Measurements from ENCODE around the gene HIC1. TPM values are rescaled to one million over a fixed set of nuclear protein-coding genes. Genes with fewer than 3 reads are reported as not detected.

HIC1 gene
- total and polyA plus RNA-seq, 9 of the 15 experiments (the other 6 are each of a cell fraction or from before 2014, with no cell fraction given) = 0.01 to 2.5 (median 0.18) TPM

DNA sequence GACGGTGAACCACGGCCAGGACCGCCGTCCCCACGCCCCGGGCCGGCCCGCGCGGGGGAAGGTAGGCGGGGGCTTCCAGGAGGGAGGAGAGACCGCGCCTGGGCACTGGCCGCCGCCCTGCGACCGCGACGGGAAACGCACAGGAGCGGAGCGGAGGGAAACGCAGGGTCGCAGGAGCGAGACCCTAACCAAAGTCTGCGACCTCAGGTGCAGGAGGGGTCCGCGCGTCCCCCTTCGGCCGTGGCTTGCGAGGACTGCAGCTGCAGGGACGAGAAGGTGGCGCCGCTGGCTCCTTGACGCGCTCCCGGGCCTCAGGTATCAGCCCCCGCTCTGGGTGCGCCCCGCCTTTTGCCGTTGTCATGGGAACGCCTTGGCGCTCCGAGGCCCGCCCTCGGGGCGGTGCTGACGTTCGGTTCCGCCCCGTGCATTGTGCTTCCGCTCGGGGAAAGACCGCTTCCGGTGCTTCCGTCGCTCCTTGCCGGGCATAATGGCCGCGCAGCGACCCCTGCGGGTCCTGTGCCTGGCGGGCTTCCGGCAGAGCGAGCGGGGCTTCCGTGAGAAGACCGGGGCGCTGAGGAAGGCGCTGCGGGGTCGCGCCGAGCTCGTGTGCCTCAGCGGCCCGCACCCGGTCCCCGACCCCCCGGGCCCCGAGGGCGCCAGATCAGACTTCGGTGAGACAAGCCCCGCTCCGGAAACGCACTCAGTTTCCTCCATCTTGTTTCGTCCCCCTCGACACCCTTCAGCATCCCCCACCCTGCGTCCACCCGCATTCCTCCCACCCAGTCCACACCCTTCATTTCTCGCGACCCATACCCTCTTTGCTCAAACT is 13.1 kb upstream of the HIC1 start, which contains the start of gene OVCA2 (continued):
- TF ChIP-seq CREB1 (IDR thresholded peaks at IDR 0.05) (peak; percentile 66), CREB1 (CRISPR knock-in tag; IDR thresholded peaks at IDR 0.05) (peak; percentile 62), RHOXF2B (CRISPR knock-in tag; conservative IDR thresholded peaks at IDR 0.05) (no peak), SIRT6 (IDR thresholded peaks at IDR 0.05; ENCODE audit: low read depth, low read length) (no peak), ZNF644 (tag; IDR thresholded peaks at IDR 0.05; ENCODE audit: low read depth) (no peak), RAD21 (CRISPR knock-in tag; conservative IDR thresholded peaks at IDR 0.05 in 1 of 2, IDR thresholded peaks at IDR 0.05 in 1 of 2) (peak in 1 of 2 experiments; percentile 43; a peak in 3 of 4 replicates), RBFOX2 (IDR thresholded peaks at IDR 0.05; ENCODE audit: low read depth, low read length) (peak; percentile 92), POLR2G (IDR thresholded peaks at IDR 0.05; ENCODE audit: low read depth, low read length) (peak; percentile 94), ZKSCAN1 (IDR thresholded peaks at IDR 0.05; ENCODE audit: low read depth, low read length) (0 out of 2 replicates have a peak, but pooled peaks have one; percentile 25), SIN3A (IDR thresholded peaks at IDR 0.05; ENCODE audit: borderline replicate concordance in 2 of 2, control insufficient read depth in 1 of 2, low read depth in 2 of 2, low read length in 2 of 2) (no peak), SP1 (CRISPR knock-in tag; IDR thresholded peaks at IDR 0.05) (peak; percentile 97), TBP (optimal IDR thresholded peaks at IDR 0.05; ENCODE audit: low read depth, low read length) (peak; percentile 81), NONO (IDR thresholded peaks at IDR 0.05; ENCODE audit: low read depth in 2 of 2, low read length in 1 of 2) (peak; percentile 47 to 81; a peak in 2 of 4 replicates), YY1 (IDR thresholded peaks at IDR 0.05; ENCODE audit: borderline replicate concordance in 1 of 3, control insufficient read depth in 1 of 3, extremely low read depth in 1 of 3, insufficient read depth in 3 of 3, insufficient read length in 1 of 3, insufficient replicate concordance in 2 of 3, low read depth in 1 of 3, low read length in 2 of 3) (peak; percentile 78 to 98 (median 97)), ATF7 (IDR thresholded peaks at IDR 0.05) (peak; percentile 59; the same call in 1 of the 2 replicates)
- TF ChIP-seq, protein P1, sequence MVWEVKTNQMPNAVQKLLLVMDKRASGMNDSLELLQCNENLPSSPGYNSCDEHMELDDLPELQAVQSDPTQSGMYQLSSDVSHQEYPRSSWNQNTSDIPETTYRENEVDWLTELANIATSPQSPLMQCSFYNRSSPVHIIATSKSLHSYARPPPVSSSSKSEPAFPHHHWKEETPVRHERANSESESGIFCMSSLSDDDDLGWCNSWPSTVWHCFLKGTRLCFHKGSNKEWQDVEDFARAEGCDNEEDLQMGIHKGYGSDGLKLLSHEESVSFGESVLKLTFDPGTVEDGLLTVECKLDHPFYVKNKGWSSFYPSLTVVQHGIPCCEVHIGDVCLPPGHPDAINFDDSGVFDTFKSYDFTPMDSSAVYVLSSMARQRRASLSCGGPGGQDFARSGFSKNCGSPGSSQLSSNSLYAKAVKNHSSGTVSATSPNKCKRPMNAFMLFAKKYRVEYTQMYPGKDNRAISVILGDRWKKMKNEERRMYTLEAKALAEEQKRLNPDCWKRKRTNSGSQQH (CRISPR knock-in tag; IDR thresholded peaks at IDR 0.05) = peak; percentile 8; the same call in 1 of the 2 replicates
- TF ChIP-seq, protein P2, sequence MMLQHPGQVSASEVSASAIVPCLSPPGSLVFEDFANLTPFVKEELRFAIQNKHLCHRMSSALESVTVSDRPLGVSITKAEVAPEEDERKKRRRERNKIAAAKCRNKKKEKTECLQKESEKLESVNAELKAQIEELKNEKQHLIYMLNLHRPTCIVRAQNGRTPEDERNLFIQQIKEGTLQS (IDR thresholded peaks at IDR 0.05) = no peak
- TF ChIP-seq, protein P2 (CRISPR knock-in tag; conservative IDR thresholded peaks at IDR 0.05) = no peak
- TF ChIP-seq, protein P3, sequence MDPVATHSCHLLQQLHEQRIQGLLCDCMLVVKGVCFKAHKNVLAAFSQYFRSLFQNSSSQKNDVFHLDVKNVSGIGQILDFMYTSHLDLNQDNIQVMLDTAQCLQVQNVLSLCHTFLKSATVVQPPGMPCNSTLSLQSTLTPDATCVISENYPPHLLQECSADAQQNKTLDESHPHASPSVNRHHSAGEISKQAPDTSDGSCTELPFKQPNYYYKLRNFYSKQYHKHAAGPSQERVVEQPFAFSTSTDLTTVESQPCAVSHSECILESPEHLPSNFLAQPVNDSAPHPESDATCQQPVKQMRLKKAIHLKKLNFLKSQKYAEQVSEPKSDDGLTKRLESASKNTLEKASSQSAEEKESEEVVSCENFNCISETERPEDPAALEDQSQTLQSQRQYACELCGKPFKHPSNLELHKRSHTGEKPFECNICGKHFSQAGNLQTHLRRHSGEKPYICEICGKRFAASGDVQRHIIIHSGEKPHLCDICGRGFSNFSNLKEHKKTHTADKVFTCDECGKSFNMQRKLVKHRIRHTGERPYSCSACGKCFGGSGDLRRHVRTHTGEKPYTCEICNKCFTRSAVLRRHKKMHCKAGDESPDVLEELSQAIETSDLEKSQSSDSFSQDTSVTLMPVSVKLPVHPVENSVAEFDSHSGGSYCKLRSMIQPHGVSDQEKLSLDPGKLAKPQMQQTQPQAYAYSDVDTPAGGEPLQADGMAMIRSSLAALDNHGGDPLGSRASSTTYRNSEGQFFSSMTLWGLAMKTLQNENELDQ (CRISPR knock-in tag; IDR thresholded peaks at IDR 0.05; ENCODE audit: borderline replicate concordance) = no peak
- TF ChIP-seq, protein P4, sequence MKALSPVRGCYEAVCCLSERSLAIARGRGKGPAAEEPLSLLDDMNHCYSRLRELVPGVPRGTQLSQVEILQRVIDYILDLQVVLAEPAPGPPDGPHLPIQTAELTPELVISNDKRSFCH (CRISPR knock-in tag; IDR thresholded peaks at IDR 0.05) = no peak
- TF ChIP-seq, protein P4 (tag; IDR thresholded peaks at IDR 0.05) = 0 out of 2 replicates have a peak, but pooled peaks have one; percentile 32

Measured in K562 (cell line).